ENCODE measurements around the gene FKRP.

GRCh38 chr19:46726971-46727501, 18.8 kb upstream of the FKRP start:
- TF ChIP-seq POLR2A (IDR thresholded peaks at IDR 0.05) (no peak), CTCF (IDR thresholded peaks at IDR 0.05) (no peak)
